ENCODE measurements around the gene HIRIP3. TPM values are rescaled to one million over a fixed set of nuclear protein-coding genes. Genes with fewer than 3 reads are reported as not detected.
A peak's percentile ranks its signal among the peaks of the same experiment; 100 is the strongest.

HIRIP3 gene
- total and polyA plus RNA-seq, 2 of the 13 experiments (the other 11 are each of a cell fraction or from before 2014, with no cell fraction given), result 12.6 to 17.2 TPM

- TF ChIP-seq SP1 (IDR thresholded peaks at IDR 0.05), result no peak
- TF ChIP-seq SP1 (CRISPR knock-in tag; IDR thresholded peaks at IDR 0.05), result no peak
- no peak for TF ChIP-seq ZNF629 (CRISPR knock-in tag; conservative IDR thresholded peaks at IDR 0.05)
- TF ChIP-seq RFX1 (IDR thresholded peaks at IDR 0.05), result no peak
- no peak for TF ChIP-seq TBP (CRISPR knock-in tag; IDR thresholded peaks at IDR 0.05)
- TF ChIP-seq NR1H2 (CRISPR knock-in tag; IDR thresholded peaks at IDR 0.05; ENCODE audit: borderline replicate concordance, low read depth), result no peak
- TF ChIP-seq JUN (CRISPR knock-in tag; IDR thresholded peaks at IDR 0.05), result peak; percentile 44; the same call in 1 of the 2 replicates
- no peak for TF ChIP-seq FOXO1 (CRISPR knock-in tag; IDR thresholded peaks at IDR 0.05)
- no peak for TF ChIP-seq RCOR2 (CRISPR knock-in tag; IDR thresholded peaks at IDR 0.05)
- TF ChIP-seq SRF (IDR thresholded peaks at IDR 0.05; ENCODE audit: low read depth, low read length), result no peak
- peak; percentile 29; the same call in 1 of the 2 replicates for TF ChIP-seq SKIL (CRISPR knock-in tag; IDR thresholded peaks at IDR 0.05; ENCODE audit: borderline replicate concordance)
- TF ChIP-seq ETV6 (CRISPR knock-in tag; conservative IDR thresholded peaks at IDR 0.05), result 0 out of 2 replicates have a peak, but pooled peaks have one; percentile 14
- no peak for TF ChIP-seq ZNF326 (CRISPR knock-in tag; IDR thresholded peaks at IDR 0.05; ENCODE audit: borderline replicate concordance)
- no peak for TF ChIP-seq HMG20B (CRISPR knock-in tag; conservative IDR thresholded peaks at IDR 0.05)
- no peak for TF ChIP-seq PITX1 (CRISPR knock-in tag; IDR thresholded peaks at IDR 0.05)
- no peak for TF ChIP-seq HIVEP1 (CRISPR knock-in tag; IDR thresholded peaks at IDR 0.05)
- TF ChIP-seq HNRNPK (IDR thresholded peaks at IDR 0.05; ENCODE audit: low read depth, low read length, poor library complexity, severe bottlenecking), result no peak
- no peak for TF ChIP-seq TEAD2 (CRISPR knock-in tag; IDR thresholded peaks at IDR 0.05)
- TF ChIP-seq REL (CRISPR knock-in tag; conservative IDR thresholded peaks at IDR 0.05), result no peak; the same call in 1 of the 2 replicates
- no peak for TF ChIP-seq ATF3 (CRISPR knock-in tag; IDR thresholded peaks at IDR 0.05)
- TF ChIP-seq RFX3 (CRISPR knock-in tag; IDR thresholded peaks at IDR 0.05), result no peak
- TF ChIP-seq KLF6 (CRISPR knock-in tag; IDR thresholded peaks at IDR 0.05), result no peak; the same call in 1 of the 2 replicates
- no peak; the same call in 1 of the 2 replicates for TF ChIP-seq NR2F2 (IDR thresholded peaks at IDR 0.05; ENCODE audit: borderline replicate concordance, low read depth)
- TF ChIP-seq TFDP1 (CRISPR knock-in tag; IDR thresholded peaks at IDR 0.05; ENCODE audit: borderline replicate concordance), result 0 out of 2 replicates have a peak, but pooled peaks have one; percentile 10
- TF ChIP-seq MTERF4 (CRISPR knock-in tag; IDR thresholded peaks at IDR 0.05), result no peak
- TF ChIP-seq ZNF232 (CRISPR knock-in tag; IDR thresholded peaks at IDR 0.05; ENCODE audit: borderline replicate concordance), result peak; percentile 43; the same call in 1 of the 2 replicates
- TF ChIP-seq BRD4 (CRISPR knock-in tag; IDR thresholded peaks at IDR 0.05), result peak; percentile 30; the same call in 1 of the 2 replicates
- 0 out of 2 replicates have a peak, but pooled peaks have one; percentile 11 for TF ChIP-seq ATRX (CRISPR knock-in tag; IDR thresholded peaks at IDR 0.05; ENCODE audit: borderline replicate concordance)
- 0 out of 2 replicates have a peak, but pooled peaks have one; percentile 16 for TF ChIP-seq BHLHE40 (IDR thresholded peaks at IDR 0.05; ENCODE audit: low read length)
These were observed 20.9 kb downstream of the HIRIP3 start (continued) for GRCh38 chr16:29974291-29975133.

All from HepG2 (cell line).